ENCODE results near the gene MON2. TPM values are rescaled to one million over a fixed set of nuclear protein-coding genes. Genes with fewer than 3 reads are reported as not detected.

MON2 gene
- total and polyA plus RNA-seq, 10 of the 15 experiments (the other 5 are each of a cell fraction or from before 2014, with no cell fraction given): 5.4 to 34.3 (median 23.4) TPM

DNA sequence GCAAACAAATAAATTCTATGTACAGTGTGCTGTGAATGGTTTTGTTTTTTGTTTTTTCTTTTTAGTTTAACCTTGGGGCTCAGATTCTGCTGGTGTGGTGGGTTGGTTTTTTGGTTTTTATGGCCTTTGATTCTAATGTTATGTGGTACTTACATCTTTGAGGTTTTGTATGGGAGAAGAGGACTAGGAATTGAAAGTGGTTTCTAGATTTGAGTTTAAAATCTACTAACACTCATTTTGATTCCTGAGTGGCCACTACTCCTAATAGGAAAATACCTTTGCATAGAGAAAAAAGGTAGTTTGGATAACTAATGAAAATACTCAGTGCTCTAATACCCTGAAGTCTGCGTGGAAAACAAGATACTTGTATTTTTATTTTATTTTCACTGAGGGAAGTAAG, 137.7 kb downstream of the MON2 start:
- ChIA-PET POLR2A (interaction anchor here (1.7 kb wide), 1 partner anchor 37 kb away, joined by 7 read pairs; no protein-coding TSS in a partner anchor), SMC1A (ENCODE audit: uncharacterized antibody, unreplicated experiment) (interaction anchor here (1.0 to 3.1 kb wide), 8 partner anchors 12 to 194 kb away, joined by 3 to 13 read pairs (median 3); no protein-coding TSS in a partner anchor), RAD21 (ENCODE audit: unreplicated experiment) (interaction anchor here (1.7 to 3.3 kb wide), 7 partner anchors 20 to 193 kb away, joined by 4 to 22 read pairs (median 10); partner anchors contain the start of gene MON2), CTCF (interaction anchor here (1.0 to 2.7 kb wide), 5 partner anchors 11 to 193 kb away, joined by 3 to 35 read pairs (median 8); no protein-coding TSS in a partner anchor)
- no peaks in the 10 kb centered on the region for H4K20me1 ChIP-seq (ENCODE audit: control insufficient read depth, insufficient read depth)
- peak overlapping the region; percentile 83 for H3K4me2 ChIP-seq (ENCODE audit: control insufficient read depth, insufficient read depth)
- peak overlapping the region; percentile 77 for H3K4me3 ChIP-seq
- peaks cover 36% of the 10 kb centered on the region for H3K79me2 ChIP-seq (ENCODE audit: control insufficient read depth, insufficient read depth, low read length)
- peak overlapping the region; percentile 99 for H3K27ac ChIP-seq (ENCODE audit: control insufficient read depth, insufficient read depth)
- peak overlapping the region; percentile 99 for H3K9ac ChIP-seq (ENCODE audit: control insufficient read depth, insufficient read depth, low read length)
- H3K27me3 ChIP-seq (replicated peaks in 1 of 2; ENCODE audit: control insufficient read depth in 2 of 2, insufficient read depth in 2 of 2, low read length in 1 of 2): no peaks in the 10 kb centered on the region
- peak; percentile 44; the same call in 1 of the 2 replicates for TF ChIP-seq CBFB (IDR thresholded peaks at IDR 0.05; ENCODE audit: low read depth)
- TF ChIP-seq, protein P1, sequence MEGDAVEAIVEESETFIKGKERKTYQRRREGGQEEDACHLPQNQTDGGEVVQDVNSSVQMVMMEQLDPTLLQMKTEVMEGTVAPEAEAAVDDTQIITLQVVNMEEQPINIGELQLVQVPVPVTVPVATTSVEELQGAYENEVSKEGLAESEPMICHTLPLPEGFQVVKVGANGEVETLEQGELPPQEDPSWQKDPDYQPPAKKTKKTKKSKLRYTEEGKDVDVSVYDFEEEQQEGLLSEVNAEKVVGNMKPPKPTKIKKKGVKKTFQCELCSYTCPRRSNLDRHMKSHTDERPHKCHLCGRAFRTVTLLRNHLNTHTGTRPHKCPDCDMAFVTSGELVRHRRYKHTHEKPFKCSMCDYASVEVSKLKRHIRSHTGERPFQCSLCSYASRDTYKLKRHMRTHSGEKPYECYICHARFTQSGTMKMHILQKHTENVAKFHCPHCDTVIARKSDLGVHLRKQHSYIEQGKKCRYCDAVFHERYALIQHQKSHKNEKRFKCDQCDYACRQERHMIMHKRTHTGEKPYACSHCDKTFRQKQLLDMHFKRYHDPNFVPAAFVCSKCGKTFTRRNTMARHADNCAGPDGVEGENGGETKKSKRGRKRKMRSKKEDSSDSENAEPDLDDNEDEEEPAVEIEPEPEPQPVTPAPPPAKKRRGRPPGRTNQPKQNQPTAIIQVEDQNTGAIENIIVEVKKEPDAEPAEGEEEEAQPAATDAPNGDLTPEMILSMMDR (IDR thresholded peaks at IDR 0.05 in 2 of 3, conservative IDR thresholded peaks at IDR 0.05 in 1 of 3; ENCODE audit: control insufficient read depth in 2 of 3, extremely low read depth in 1 of 3, insufficient read depth in 1 of 3, low read depth in 3 of 3, low read length in 3 of 3): no peak
- TF ChIP-seq CHD2 (IDR thresholded peaks at IDR 0.05; ENCODE audit: borderline replicate concordance, low read depth, low read length): no peak
- peak; percentile 78 for TF ChIP-seq RUNX3 (IDR thresholded peaks at IDR 0.05; ENCODE audit: low read length)
- TF ChIP-seq PAX5 (IDR thresholded peaks at IDR 0.05; ENCODE audit: borderline replicate concordance, low read depth, low read length): no peak
- TF ChIP-seq, protein P2, sequence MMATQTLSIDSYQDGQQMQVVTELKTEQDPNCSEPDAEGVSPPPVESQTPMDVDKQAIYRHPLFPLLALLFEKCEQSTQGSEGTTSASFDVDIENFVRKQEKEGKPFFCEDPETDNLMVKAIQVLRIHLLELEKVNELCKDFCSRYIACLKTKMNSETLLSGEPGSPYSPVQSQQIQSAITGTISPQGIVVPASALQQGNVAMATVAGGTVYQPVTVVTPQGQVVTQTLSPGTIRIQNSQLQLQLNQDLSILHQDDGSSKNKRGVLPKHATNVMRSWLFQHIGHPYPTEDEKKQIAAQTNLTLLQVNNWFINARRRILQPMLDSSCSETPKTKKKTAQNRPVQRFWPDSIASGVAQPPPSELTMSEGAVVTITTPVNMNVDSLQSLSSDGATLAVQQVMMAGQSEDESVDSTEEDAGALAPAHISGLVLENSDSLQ (IDR thresholded peaks at IDR 0.05): no peak
- no peak for TF ChIP-seq JUND (IDR thresholded peaks at IDR 0.05; ENCODE audit: low read depth, low read length)
- TF ChIP-seq NFIC (IDR thresholded peaks at IDR 0.05; ENCODE audit: low read depth, low read length): peak; percentile 58
- peak; percentile 32; the same call in 1 of the 2 replicates for TF ChIP-seq JUNB (IDR thresholded peaks at IDR 0.05)
- TF ChIP-seq SUZ12 (IDR thresholded peaks at IDR 0.05; ENCODE audit: unreplicated experiment): no peak
- TF ChIP-seq TCF7 (IDR thresholded peaks at IDR 0.05; ENCODE audit: borderline replicate concordance): peak; percentile 31; the same call in 1 of the 2 replicates
- TF ChIP-seq SMC3 (IDR thresholded peaks at IDR 0.05; ENCODE audit: borderline replicate concordance, low read length): no peak
- peak in 1 of 2 experiments; percentile 26; a peak in 3 of 4 replicates for TF ChIP-seq IKZF2 (IDR thresholded peaks at IDR 0.05)
- WGBS (ENCODE audit: insufficient coverage, insufficient replicate concordance, low lambda C conversion rate, missing lambda C conversion rate): 0% methylated on average over 1 of the region's 1 CpG
- DNase-seq (ENCODE audit: low read depth, low spot score) (no peak), FAIRE-seq (no peak), ATAC-seq (no peak)
- H3K36me3 ChIP-seq (ENCODE audit: control insufficient read depth in 2 of 2, insufficient read depth in 2 of 2, low read length in 1 of 2): no peaks in the 10 kb centered on the region; a peak in 1 of 4 replicates
- intact Hi-C loops (cut with micrococcal nuclease; ENCODE audit: unreplicated experiment) (loop anchor here (5.0 to 10.0 kb wide), 2 partner anchors 128 to 700 kb away; no protein-coding TSS in a partner anchor), in situ Hi-C loops (cut with MboI) (no loop called here)
- BruUV-seq (replicated peaks): no TSS peak
- no peaks in the 10 kb centered on the region for H3K9me3 ChIP-seq (replicated peaks; ENCODE audit: control insufficient read depth, insufficient read depth, low read length)
- no peak overlapping the region for H2AFZ ChIP-seq (ENCODE audit: control insufficient read depth, low read depth, low read length)
- H3K4me1 ChIP-seq (ENCODE audit: control insufficient read depth, insufficient read depth, low read length): peaks cover 17% of the 10 kb centered on the region; the same call in 1 of the 2 replicates
